ENCODE data around the gene NR1H3. TPM values are rescaled to one million over a fixed set of nuclear protein-coding genes. Genes with fewer than 3 reads are reported as not detected.
A peak's percentile ranks its signal among the peaks of the same experiment; 100 is the strongest.
"Not testable (repeated sequence)": the region's sequence is repeated elsewhere in the genome, so short reads cannot be mapped to it uniquely, and the experiment has no call there.

Gene NR1H3
- polyA plus RNA-seq (ENCODE audit: insufficient read length in 4 of 4), result 10 to 100 TPM; 41.2 to 42.0 (median 41.8) TPM

DNA sequence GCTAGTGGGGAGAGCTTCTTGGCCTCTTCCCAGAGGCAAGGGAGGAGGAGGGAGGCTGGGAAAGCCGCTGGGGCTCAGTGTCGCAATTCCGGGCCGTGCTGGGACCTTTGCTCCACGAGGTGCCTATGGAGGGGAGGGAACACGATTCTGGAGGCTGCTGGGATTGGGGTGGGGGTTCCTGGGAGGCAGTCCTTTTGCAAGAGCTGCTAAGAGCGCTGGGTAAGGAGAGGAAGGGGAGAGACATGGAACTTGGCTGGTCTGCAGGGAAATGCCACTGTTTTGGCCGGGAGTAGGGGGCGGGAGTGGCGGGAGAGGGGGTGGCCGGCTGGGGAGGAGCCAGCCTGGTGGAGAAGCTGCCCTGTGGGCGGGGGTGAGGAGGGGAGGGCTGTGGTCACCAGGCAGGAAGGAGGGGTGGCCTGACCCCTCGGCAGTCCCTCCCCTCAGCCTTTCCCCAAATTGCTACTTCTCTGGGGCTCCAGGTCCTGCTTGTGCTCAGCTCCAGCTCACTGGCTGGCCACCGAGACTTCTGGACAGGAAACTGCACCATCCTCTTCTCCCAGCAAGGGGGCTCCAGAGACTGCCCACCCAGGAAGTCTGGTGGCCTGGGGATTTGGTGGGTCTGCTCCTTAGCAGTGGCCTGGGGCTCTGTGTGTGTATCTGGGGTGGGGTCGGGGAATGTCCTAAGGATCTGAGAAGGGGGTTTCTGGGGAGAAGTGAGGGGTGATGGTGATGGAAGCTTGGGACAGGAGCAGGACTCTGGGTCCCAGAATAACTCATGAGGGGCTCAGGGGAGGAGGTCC lies at the start of gene NR1H3:
TSS of gene NR1H3 (plus strand) at position 480 of the 800 bp plus-strand sequence. CDS start 1,221 bp downstream, outside the sequence.
- DNase-seq (ENCODE audit: low read depth in 4 of 4, low spot score in 3 of 4), result peak in 2 of 4 donors; percentile 46 to 50

DNA sequence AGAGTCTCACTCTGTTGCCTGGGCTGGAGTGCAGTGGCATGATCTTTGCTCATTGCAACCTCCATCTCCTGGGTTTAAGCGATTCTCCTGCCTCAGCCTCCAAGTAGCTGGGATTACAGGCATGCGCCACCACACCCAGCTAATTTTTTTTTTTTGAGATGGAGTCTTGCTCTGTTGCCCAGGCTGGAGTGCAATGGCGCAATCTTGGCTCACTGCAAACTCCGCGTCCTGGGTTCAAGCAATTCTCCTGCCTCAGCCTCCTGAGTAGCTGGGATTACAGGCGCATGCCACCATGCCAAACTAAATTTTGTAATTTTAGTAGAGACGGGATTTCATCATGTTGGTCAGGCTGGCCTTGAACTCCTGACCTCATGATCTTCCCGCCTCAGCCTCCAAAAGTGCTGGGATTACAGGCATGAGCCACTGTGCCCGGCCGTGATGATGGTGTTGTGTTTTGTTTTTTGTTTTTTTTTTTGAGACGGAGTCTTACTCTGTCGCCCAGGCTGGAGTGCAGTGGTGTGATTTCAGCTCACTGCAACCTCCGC lies 49.7 kb upstream of the NR1H3 start:
- not testable (repeated sequence) for DNase-seq (ENCODE audit: low read depth in 4 of 4, low spot score in 3 of 4)

DNA sequence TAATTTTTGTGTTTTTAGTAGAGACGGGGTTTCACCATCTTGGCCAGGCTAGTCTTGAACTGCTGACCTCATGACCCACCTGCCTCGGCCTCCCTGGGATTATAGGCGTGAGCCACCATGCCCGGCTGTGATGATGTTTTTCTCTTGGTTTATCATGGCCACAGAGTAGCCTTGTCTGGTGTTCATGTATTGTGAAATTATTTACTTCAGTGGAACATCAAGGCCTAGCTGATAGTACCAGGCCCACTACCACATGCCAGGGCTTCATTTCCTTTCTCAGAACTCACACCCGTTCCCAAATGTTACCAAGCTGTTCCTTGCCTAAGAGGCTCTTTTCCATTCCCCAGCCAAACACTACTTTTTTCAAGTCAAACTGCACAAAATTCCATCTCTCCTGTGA lies 49.2 kb upstream of the NR1H3 start:
- no peak for DNase-seq (ENCODE audit: low read depth in 4 of 4, low spot score in 3 of 4)

DNA sequence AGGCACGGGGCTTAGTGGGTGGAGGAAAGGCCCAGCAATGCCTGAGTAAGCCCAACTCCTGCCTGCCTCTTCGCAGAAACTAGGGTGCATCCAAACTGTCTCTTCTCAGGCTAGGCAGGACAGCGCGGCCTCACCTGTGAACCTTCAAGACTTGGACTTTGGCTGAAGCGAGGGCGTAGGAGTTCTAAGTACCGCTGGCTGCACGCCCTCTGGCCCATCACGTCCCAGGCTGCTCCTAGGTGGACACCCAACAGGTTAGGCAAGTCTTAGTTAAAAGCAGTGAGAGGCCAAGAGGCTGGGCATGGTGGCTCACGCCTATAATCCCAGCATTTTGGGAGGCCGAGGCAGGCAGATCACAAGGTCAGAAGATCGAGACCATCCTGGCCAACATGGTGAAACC lies 44.9 kb upstream of the NR1H3 start:
- no peak for DNase-seq (ENCODE audit: low read depth in 4 of 4, low spot score in 3 of 4)

DNA sequence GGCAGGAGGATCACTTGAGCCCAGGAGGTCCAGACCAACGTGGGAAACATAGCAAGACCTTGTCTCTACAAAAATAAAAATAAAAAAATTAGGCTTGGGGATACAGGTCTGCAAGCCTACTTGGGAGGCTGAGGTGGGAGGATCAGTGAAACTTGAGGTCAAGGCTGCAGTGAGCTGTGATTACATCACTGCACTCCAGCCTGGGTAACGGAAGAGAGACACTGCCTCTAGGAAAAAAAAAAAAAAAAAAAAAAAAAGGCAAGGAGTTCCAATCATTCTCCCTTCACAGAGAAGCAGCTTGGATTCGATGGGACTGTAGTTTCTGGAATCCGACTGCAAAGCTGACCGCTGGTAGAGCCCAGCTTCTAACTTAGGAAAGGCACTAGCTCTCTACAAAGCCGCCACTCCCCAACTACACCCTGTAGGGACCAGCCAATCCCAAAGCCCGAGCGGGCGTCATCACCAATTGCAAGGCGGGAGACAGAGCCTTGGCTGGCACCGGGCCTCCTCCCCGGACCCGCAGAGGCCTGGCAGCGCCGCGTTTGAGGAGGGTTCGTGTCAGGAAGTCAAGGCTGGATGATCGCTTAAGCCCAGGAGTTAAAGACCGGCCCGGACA lies 43.7 kb upstream of the NR1H3 start:
- peak in 2 of 4 donors; percentile 59 to 63 for DNase-seq (ENCODE audit: low read depth in 4 of 4, low spot score in 3 of 4)

DNA sequence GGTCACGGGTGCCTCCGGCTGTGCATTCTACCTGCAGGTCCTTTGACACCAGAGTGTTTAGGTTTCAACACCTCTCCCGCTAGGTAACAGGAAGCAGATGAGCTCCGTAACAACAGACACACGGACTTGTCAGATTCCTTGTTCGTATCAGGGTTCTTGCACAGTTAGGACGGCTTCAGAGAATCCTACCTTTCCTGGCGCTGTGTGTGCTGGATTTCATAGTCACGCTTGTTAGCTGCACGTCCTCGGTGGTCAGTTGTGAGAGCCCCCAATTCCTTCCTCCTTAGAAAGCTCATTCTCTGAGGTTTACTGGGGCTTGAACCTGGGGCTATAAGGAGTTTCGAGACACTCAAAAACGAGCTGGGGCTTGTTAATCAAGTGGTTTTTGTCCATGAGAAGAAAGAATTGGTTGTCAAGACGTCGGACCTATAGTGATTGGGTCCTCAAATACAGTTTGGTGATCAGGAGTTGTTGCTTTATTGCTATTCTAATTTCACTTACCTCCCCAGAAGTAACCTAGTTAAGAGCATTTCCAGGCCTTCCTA lies 42.4 kb upstream of the NR1H3 start:
- DNase-seq (ENCODE audit: low read depth in 4 of 4, low spot score in 3 of 4), result peak in 1 of 4 donors; percentile 28

DNA sequence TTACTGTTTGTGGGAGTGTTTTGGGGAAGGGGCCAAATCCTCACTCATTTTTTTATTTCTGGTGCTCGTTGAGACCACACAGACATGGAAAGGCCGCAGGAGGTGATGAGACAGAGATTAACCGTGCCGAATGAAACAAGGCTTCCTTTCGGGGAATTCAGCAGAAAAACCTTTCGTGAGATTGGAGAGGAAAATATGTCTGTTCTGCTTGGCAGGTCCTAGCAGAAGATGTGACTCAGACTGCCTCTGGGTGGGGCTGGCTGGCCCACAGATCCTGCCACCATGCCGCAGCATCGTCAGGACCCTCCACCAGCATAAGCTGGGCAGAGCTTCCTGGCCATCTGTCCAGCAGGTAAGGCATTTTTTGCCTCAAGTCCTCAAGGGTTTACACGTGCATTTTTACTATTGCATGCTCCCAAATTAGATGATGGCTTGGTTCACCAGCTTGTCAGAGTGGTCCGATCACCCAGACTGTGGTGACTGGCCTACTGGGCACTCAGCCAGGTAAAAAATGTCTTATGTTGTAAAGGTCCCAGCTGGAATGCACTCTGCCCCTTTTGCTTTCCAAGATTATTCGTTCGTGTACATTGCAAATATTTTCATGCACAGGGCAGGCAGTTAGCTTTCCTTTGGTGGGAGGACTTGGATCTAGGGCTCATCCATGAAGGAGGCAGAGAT lies 41.5 kb upstream of the NR1H3 start:
- DNase-seq (ENCODE audit: low read depth in 4 of 4, low spot score in 3 of 4), result peak in 2 of 4 donors; percentile 22 to 28

DNA sequence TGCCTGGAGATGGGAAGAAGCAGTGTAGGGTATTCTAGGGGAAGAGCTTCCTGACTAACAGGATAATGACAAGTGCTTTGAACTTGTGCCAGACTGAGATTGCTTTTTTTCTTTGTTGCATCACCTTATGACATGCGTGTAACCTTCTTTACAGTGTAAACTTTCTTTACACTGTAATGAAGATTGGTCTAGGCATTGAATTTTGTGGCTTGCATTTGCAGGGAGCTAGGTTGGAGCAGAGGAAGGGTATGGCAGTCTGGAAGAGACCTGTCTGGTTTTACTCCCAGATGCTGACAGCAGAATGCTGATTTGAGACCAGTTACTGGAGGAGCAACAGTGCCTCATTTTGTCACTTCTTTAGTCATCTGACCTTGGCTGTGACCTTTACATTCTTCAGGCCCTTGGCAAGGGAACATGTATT lies 37.4 kb upstream of the NR1H3 start:
- DNase-seq (ENCODE audit: low read depth in 4 of 4, low spot score in 3 of 4), result no peak

DNA sequence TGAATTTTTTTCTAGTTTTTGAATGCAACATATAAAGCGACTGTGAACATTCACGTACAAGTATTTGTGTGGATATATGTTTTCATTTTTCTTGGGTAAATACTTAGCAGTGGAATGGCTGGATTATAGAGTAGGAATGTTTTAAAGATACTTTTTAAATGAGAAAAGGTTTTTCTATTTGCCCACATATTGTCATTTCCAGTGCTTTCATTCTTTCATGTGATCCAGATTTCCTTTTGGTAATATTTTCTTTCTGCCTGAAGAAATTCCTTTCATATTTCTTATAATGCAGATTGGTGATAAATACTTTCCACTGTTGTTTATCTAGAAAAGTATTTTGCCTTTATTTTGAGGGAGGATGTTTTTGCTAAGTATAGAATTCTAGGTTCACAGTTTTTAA lies 35.1 kb upstream of the NR1H3 start:
- DNase-seq (ENCODE audit: low read depth in 4 of 4, low spot score in 3 of 4), result no peak

DNA sequence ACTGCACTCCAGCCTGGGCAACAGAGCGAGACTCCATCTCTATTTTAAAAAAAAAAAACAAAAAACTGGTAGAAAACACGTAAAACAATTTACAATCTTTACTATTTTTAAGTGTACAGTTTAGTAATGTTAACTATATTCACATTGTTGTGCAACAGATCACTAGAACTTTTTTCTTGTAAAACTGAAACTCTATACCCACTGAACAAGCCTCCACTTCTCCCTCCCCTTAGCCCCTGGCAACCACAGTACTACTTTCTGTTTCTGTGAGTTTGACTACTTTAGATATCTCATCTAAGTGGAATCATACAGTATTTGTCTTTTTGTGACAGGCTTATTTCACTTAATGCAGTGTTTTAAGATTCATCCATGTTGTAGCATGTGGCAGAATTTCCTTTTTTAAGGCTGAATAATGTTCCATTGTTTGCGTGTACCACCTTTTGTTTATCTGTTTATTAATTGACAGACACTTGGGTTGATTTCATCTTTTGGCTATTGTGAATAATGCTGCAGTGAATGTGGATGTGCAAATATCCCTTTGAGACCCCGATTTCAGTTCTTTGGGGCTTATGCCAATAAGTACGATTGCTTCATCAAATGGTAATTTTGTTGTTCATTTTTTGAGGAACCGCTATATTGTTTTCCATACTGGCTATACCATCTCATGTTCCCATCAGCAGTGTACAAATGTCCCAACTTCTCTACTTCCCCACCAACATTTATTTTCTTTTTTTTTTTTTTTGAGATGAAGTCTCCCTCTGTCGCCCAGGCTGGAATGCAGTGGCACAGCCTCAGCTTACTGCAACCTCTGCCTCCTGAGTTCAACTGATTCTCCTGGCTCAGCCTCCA lies 32.0 kb upstream of the NR1H3 start:
- no peak for DNase-seq (ENCODE audit: low read depth in 4 of 4, low spot score in 3 of 4)

DNA sequence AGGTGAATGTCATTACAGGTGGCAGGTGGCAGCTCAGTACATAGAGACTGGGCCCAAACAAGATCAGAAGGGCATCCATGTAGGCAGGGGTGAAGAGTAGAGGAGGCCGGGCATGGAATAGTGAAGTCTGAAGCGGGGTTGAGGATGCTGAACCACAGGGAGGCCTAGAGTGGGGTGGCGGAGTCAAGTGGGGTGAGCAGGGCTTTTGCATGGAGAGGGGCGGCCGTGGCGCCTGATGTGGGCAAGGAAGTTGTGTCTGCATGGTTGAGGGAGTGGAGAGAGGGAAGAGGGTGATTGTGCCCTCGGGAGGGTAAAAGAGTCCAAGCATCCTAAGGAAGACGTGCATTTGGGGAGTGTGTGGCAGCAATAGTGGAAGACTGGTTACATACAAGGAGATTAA lies 28.6 kb upstream of the NR1H3 start:
- no peak for DNase-seq (ENCODE audit: low read depth in 4 of 4, low spot score in 3 of 4)

DNA sequence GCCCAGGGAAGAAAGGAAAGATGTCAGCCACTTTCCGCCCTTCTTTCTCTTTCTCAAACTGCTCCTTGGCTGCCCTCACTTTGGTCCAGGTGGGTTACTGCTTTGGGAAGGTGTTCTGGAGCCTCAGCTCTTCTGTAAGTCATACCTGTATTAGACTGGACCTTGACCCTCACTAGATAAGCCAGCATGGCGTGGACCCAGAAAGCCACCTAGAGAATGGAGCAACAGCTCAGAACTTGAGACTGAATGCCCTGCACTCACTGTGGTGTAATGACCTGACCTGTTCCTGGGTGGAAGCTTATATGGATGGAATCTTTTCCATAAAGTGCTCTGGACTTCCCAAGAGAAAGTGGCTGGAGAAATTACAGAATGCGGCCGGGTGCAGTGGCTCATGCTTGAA lies 24.7 kb upstream of the NR1H3 start:
- no peak for DNase-seq (ENCODE audit: low read depth in 4 of 4, low spot score in 3 of 4)

DNA sequence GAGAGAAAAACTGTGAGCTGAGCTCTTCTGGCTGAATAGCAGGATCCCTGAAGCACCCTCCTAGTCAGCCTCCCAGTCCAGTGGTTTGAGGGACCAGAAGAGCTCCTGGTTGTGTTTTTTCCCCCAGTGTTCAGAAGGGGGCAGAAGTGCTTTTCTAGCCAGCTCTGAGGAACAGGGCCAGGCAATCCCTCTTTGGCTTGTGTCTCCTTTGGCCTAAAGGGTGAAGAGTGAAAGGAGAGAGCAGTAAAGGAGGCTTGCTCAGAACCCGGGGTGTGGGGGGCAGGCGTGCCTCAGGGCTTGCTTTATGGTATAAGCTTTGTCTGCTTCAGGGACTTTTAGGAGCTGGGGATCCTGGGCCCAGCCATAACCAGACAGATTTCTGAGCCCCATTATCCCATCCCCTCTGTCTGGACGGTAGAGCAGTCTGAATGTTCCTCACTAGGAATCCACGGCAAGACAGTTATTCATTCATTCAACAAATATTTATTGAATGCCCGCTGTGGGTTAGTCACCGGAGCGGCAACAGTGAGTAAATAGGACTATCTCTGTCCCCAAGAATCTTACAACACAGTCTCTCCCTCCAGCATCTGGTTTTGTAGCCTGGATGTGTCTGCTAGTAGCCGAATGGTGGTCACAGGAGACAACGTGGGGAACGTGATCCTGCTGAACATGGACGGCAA lies 23.7 kb upstream of the NR1H3 start:
- no peak for DNase-seq (ENCODE audit: low read depth in 4 of 4, low spot score in 3 of 4)

DNA sequence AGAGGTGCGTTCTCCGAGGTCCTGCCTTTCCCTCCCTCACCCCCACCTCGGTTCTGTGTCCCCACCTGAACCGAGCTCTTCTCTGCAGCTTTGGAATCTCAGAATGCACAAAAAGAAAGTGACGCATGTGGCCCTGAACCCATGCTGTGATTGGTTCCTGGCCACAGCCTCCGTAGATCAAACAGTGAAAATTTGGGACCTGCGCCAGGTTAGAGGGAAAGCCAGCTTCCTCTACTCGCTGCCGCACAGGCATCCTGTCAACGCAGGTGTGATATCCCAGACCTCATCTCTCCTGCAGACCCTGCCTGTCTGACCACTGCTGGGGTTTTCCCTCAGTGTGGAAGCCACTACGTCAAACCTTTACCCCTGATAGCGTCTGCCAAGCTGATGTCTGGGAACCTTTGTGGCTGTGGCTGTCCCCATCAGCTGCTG lies 23.1 kb upstream of the NR1H3 start:
- no peak for DNase-seq (ENCODE audit: low read depth in 4 of 4, low spot score in 3 of 4)

DNA sequence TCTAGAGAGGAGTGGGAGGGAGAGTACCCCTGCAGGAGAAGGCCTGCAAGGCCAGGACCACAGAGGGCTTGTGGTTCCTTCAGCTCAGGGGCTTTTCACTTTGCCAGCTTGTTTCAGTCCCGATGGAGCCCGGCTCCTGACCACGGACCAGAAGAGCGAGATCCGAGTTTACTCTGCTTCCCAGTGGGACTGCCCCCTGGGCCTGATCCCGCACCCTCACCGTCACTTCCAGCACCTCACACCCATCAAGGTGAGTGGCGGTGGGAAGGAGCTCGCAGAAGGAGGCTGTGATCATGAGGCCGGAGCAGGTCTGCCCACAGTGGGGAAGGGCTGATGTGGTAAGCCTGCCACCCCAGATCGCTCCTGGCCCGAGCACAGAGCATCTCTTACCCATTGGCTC lies 22.6 kb upstream of the NR1H3 start:
- no peak for DNase-seq (ENCODE audit: low read depth in 4 of 4, low spot score in 3 of 4)

DNA sequence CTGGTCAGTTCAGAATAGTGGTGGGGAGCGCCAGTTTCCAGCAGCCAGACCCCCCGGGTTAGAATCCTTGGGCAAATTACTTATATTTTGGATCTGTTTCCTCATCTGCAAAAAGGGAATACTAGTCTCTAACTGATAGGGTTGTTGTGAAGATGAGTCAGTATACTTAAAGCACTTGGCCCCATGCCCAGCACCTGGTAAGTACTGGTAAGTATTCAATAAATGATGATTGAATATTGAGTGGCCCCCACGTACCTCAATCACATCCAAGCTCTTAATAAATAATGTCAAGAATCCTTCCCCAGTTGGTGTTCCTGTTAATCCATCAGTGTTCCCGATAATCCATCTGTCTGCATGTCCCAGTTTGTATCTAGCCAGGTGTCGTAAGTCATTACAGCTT lies 21.3 kb upstream of the NR1H3 start:
- DNase-seq (ENCODE audit: low read depth in 4 of 4, low spot score in 3 of 4), result no peak

DNA sequence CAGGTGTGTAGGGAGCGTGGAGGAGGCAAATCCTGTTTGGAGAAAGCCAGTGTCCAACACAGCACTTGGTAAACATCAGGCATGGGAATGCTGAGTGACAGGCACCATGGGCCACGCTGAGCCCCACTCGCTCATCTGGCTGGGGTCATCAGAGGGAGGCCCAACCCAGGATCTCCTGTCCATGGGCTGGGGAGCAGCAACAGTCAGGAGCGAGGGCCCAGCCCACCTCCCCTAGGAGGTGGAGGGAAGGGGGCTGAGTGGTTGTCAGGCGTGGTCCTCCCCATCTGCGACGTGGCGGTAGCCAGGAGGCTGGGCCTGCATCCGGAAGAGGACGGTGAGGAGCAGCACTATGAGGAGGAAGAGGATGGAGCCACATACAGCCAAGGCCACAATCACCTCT lies 17.9 kb upstream of the NR1H3 start:
- no peak for DNase-seq (ENCODE audit: low read depth in 4 of 4, low spot score in 3 of 4)

DNA sequence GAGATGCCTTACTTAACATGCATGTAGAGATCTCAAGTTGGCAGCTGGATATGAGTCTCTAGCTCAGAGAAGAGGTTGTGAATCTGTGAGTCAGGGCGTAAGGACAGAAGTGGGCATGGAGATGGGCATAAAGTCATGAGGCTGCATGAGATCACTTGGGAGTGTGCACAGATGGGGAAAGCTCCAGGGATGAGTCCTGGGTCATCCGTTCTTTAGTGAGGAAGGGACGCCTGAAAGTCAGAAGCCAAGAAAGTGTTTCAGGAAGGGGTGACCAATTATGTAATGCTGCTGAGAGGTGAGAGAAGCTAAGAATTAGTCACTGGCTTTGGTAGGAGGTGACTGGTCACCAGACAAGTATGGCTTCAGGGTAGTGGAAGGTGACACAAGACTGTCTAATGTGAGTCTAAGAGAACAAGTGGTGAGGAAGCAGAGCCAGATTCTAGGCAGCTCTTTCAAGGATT lies 15.9 kb upstream of the NR1H3 start:
- no peak for DNase-seq (ENCODE audit: low read depth in 4 of 4, low spot score in 3 of 4)

DNA sequence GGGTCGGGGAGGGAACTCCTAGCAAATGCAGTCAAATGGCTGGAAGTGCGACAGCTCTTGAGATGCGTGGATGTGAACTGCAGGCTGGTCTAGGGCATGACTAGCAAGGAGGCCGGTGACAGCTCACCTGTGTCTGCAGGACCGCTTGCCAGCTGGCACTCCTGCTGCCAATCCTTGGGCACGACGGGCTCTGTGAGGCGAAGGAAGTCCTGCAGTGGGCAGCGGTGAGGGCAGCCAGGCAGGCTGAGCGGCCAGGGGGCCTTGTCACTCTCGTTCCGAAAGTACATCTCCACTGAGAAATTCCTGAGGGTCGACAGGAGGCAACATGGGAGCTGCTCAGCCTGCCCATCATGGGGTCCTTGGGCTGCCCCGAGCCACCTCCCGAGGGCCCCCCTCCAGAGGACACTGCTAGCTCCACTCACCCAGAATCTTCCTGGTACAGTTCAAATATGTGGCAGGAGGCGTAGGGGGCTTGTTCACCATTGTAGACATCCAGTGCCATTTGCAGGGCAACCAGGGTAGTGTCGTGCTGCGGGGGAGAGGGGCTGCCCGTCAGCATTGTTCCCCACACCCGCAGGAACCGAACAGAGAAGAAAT lies 15.1 kb upstream of the NR1H3 start:
- no peak for DNase-seq (ENCODE audit: low read depth in 4 of 4, low spot score in 3 of 4)

Measured in right renal pelvis (tissue), 4 donors.